GM19238 (cell line): ENCODE data around the gene PNPLA5.

Experiments
- DNase-seq: peaks from one replicate; pipeline ENCODE4 v3.0.0; 2011; ENCODE audit warnings: low spot score; ENCODE audit not compliant: insufficient read length

The PNPLA5 gene

GRCh38 chr22:43840431-43840830, 51.4 kb downstream of the PNPLA5 start:
- no peak for DNase-seq

GRCh38 chr22:43839781-43840180, 52.0 kb downstream of the PNPLA5 start:
- DNase-seq = no peak

GRCh38 chr22:43838571-43839307, 53.1 kb downstream of the PNPLA5 start:
- DNase-seq = no peak

GRCh38 chr22:43838161-43838560, 53.7 kb downstream of the PNPLA5 start:
- no peak for DNase-seq

- DNase-seq = no peak
Observed at GRCh38 chr22:43837666-43838065, 54.1 kb downstream of the PNPLA5 start.

- DNase-seq = no peak
Observed at GRCh38 chr22:43835736-43836135, 56.1 kb downstream of the PNPLA5 start.

GRCh38 chr22:43835166-43835565, 56.6 kb downstream of the PNPLA5 start:
- no peak for DNase-seq

GRCh38 chr22:43833286-43834240, 58.2 kb downstream of the PNPLA5 start:
- no peak for DNase-seq

GRCh38 chr22:43832393-43833265, 59.2 kb downstream of the PNPLA5 start:
- DNase-seq = no peak

- no peak for DNase-seq
Observed at GRCh38 chr22:43831561-43832392, 60.0 kb downstream of the PNPLA5 start.

- DNase-seq = no peak
Observed at GRCh38 chr22:43830931-43831560, 60.8 kb downstream of the PNPLA5 start.

GRCh38 chr22:43829904-43830851, 61.6 kb downstream of the PNPLA5 start:
- no peak for DNase-seq
